Stimulated activated CD8-positive, alpha-beta memory T cell treated with anti-CD3 and anti-CD28 coated beads, Interleukin-12 subunit alpha, Interleukin-12 subunit beta, amount 100 ng/mL, for 24 hours (primary cell): ENCODE results near the gene CLDND2.
A peak's percentile ranks its signal among the peaks of the same experiment; 100 is the strongest.

Experiments used
- DNase-seq: peaks from one replicate; pipeline ENCODE4 v3.0.0-alpha.2; 2020; ENCODE audit errors: extremely low read depth

The CLDND2 gene

DNA sequence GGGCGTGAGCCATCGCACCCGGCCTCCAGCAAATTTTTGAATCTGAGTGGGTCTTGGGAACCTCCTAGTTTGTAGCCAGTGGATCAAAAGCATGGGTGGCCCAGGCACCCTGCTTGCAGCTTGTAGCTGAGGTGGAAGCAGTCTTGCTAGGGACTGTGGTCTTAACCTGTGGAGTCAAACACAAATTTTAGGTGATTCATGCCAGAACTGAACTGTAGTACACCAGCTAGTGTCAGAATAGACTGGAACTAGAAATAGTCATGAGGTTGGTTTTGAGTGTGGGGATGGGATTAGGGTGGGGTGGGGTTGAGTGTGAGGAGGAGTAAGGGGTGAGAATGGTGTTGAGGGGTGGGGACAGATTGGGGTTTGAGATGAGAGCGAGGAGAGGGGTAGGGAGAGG is 13.2 kb upstream of the CLDND2 start:
- no peak for DNase-seq

GRCh38 chr19:51380379-51380778 is 11.6 kb upstream of the CLDND2 start:
- DNase-seq = no peak

- no peak for DNase-seq
These were observed 8.6 kb upstream of the CLDND2 start for GRCh38 chr19:51377422-51377821.

- no peak for DNase-seq
These were observed 6.9 kb upstream of the CLDND2 start for GRCh38 chr19:51375504-51376221.

- DNase-seq = peak; percentile 72
These were observed 4.1 kb upstream of the CLDND2 start, which contains the start of gene NKG7 for GRCh38 chr19:51372649-51373504. Gene NKG7, minus strand, starts transcription at chr19:51372654. Its CDS starts 119 bp downstream, at chr19:51372535.

DNA sequence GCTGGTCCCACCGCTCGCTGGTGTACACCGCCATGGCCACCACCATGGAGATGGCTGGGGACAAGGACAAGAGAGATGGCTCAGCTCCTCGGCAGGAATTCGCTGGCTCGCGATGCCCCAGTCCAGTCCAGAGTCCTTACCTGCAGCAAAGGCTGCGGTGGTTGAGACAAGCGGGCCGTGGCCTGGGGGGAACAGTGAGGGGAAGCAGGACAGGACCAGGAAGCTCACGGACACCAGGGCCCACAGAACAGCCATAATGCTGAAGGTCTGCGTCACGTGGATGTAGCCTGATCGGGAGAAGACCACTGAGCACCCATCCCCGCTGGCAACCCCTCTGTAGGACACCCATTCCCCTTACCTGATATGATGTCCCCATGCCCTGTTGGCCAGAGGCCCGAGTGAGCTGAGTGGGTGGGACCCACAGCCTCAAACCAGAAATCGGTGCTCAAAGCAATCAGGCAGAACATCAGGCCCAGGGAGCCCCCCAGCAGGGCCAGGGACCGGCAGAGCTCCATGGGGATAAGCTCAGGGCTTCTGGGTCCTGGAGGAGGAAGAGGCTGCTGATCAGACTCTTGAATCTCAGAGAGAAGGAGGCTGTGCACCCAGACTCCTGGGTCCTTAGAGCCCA is 3.3 kb upstream of the CLDND2 start:
- no peak for DNase-seq

DNA sequence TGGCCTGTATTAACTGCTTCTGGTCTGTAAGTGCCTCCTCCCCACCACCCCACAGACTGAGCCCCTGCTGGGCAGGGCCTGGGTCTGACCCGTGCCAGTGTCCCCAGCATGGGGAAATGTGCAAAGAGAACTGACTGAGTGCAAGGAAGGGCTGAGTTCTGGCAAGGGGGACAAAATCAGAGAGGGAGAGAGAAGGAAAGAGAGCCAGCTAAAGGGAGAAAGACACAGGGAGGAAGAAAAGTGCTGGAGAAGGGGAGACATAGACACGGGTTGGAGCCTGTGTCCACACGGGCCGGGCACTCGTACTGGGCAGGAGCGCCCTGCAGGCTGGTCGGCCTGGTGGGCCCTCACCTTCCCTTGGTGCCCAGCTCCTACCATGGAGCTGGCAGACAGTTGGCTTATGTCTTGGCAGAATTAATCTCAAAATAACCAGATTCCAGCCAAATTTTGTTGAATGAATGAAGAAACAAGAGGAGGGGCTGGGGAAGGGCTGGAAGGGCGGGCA is 2.4 kb upstream of the CLDND2 start:
- no peak for DNase-seq

GRCh38 chr19:51370230-51370629 is 1.4 kb upstream of the CLDND2 start:
- no peak for DNase-seq

- DNase-seq = peak; percentile 97
These were observed 1.0 kb downstream of the CLDND2 start for GRCh38 chr19:51367565-51368365.

DNA sequence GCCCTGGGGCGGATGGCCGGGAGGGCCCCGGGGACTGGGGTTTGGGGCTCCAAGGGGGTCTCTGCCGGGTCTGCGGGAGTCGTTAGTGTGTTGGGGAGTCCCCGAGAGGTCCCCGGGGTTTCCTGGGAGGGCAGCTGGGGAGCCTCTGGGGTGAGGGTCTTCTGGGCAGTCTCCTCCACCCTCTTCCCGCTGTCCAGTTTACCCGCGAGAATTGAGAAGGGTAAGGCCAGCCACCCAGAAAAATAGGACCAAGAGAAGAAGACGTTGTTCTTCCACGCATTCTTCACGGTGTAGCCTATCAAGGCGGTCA is 1.6 kb downstream of the CLDND2 start:
- no peak for DNase-seq

DNA sequence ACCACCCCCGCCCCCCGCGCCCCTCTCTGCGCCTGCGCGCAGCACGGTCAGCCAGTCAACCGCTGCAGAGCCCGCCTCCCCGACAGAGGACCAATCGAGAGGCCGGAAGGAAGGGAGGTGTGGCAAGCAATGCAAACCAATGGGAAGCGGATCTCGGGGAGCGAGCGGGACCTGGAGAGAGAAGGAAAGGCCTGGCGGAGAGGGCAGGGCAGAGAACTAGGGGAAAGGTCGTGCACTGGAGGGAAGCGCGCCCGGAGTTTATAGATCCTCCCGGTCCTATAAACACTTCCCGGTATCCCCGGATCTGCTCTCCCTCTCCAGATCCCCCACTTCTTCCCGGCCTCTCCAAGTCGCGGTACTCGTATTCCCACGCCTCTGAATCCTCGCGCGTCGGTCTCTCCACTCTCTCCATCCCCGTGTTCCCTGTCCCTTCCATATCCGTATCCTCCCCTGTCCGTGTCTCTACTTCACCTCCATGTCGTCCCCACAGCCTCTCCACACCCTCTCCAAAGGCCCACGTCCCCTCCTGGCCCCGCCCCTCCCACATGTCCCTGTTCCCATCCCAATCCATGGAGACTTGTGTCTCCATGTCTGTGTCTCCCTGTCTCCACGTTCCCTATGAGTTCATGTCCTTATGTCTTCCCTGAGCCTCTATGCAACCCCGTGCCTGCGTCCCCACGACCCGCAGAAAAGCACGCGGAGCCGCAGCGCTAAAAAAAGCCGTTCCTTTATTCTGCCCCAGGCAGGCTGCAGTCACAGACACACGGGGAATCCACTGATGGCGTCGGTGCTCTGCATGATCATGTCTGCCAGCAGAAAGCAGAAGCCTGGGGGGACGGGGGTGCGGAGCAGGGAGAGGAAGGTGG is 2.2 kb downstream of the CLDND2 start:
- DNase-seq = peak; percentile 87

DNA sequence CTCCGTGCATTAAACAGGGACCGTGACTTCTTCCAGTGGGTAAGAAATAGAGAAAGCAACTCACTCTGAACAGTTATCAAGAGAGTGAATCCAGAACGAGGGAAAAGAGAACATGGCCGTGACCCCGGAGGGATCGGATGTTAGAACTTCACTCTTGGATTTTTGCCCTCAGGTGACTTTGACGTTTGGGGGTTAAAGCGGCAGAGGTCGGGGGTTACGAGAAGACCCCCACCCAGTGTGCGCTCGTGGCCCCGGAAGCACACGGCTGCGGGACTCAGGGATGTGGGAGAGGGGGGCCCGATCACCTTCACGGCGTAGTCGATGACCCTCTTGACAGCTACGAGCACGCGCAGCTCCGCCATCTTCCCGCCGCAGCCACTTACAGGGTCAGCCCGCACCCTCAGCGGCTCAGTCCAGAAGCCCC is 2.8 kb downstream of the CLDND2 start, which contains the start of gene ETFB:
Gene ETFB (minus strand): TSS at position 424 of the 424 bp plus-strand sequence. CDS start 62 bp downstream, at position 362.
- no peak for DNase-seq

DNA sequence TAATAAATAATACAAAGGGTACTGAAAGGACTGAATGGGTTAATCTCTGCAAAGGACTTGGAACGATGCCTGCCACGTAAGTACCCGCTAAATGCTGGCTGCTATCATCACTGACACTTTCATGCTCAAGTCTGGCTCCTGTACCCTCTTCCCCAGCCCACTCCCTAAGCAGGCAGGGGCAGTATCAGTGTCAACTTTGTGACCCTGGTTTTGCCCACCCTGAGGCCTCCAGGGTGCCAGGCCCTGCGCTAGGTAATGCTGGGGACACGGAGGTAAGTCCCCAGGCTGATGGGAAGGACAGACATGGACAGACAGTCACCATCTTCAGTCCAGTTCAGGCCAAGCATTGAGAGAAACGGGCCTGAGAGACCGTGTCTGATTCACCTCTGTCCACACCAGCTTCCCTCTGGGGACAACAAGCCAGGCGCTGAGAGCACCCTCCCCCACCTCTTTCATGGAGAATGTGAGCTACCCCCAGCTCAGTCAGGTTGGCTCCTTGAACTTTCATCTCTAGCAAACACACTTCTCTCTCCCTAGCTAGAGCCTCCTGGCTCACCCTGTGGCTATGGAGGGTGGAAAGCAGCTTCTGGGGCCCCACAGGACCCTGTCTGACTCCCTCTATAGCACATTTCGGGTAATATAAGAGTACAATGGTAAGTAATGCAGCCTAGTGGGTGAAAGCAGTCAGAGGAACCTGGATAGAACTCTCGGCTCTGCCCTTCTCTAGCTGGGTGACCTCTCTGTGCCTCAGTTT is 3.4 kb downstream of the CLDND2 start:
- no peak for DNase-seq

GRCh38 chr19:51364200-51365106 is 4.3 kb downstream of the CLDND2 start:
- no peak for DNase-seq

GRCh38 chr19:51361239-51361638 is 7.6 kb downstream of the CLDND2 start:
- no peak for DNase-seq

DNA sequence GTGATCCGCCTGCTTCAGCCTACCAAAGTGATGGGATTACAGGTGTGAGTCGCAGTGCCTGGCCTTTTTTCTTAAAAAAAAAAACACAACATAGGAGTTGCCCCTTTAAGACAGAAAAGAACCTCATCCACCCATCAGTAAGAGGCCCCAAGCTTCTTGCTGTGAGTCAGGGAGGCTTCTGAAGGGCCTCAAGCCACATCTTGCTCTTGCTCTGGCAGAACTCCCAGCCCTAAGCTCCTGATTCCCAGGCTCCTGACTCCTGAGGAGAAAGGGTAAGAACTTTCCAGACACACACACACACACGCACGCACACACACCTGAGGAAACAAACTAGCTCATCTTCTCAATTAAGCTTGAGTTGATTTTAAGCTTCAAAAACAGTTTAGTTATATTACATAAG is 9.5 kb downstream of the CLDND2 start:
- DNase-seq = no peak

DNA sequence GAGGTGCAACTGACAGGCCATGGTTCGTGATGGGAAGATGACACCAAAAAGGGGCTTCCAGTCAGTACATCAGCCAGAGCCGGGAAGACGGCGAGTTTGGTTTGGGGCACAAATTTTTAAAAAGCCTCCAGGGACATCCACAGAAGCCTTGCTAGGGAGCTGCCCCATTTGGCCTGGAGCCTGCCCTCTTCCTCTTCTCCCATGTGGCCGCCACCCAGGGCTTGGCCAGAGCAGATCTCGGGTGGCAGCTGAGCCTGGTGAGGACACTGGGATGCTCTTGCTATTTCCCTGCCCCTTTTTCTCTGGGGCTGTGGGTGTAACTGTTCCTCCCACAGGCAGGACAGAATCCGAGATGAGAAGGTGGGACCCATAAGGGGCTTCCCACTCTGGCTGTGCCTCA is 10.9 kb downstream of the CLDND2 start:
- DNase-seq = no peak

DNA sequence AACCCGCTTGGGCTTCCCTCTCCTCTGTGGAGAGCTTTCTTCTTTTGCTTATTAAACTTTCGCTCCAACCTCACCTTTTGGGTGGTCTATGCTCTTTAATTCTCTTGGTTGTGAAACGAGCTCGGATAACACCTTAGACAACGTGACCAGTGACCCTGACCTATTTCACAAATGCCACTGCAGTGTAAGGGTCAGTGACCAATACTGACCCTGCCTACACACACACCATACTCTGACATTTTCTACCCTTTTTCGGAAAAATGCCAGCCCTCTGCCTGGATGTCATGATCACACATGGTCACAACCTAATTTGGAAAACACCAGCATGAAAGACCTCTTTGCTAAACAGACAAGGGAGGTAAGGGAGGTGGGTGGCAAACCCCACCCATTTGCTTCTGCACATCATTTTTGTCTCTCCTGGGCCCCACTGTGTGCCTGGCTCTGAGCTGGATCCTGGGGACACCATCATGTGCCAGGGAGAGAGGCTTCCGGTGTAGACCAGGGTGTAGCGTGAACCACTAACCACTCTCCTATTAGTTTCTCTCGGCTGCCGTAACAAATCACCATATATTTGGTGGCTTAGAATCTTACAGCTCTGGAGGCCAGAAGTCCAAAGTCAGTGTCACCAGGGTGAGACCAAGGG is 12.5 kb downstream of the CLDND2 start:
- no peak for DNase-seq
